Posterior cingulate gyrus (tissue), 11 donors: Measurements from ENCODE around the gene CNTNAP3.
A peak's percentile ranks its signal among the peaks of the same experiment; 100 is the strongest.
"Not testable (repeated sequence)": the region's sequence is repeated elsewhere in the genome, so short reads cannot be mapped to it uniquely, and the experiment has no call there.

Source experiments
- DNase-seq, 10 donors: peaks; one replicate each; pipeline versions ENCODE4 v3.0.0 to v3.0.0-alpha.2; 2020 to 2021; ENCODE audit warnings: mixed read lengths in 3 of 10
- intact Hi-C: fragments of 100-400 bp; cut with DNase I; formaldehyde crosslinking; loops from one replicate; pipeline ENCODE4 v1.15.1; 2023

Gene CNTNAP3

GRCh38 chr9:39078621-39079256 lies 209.2 kb downstream of the CNTNAP3 start:
- intact Hi-C loops, result not testable (repeated sequence)
- peak in 6 of 10 donors; percentile 22 to 89 (median 34) for DNase-seq

- DNase-seq, intact Hi-C loops: not testable (repeated sequence)
These were observed 214.4 kb downstream of the CNTNAP3 start for GRCh38 chr9:39073537-39073936.

GRCh38 chr9:39067683-39068082 lies 220.3 kb downstream of the CNTNAP3 start:
- intact Hi-C loops, DNase-seq: not testable (repeated sequence)

GRCh38 chr9:39062966-39063365 lies 225.0 kb downstream of the CNTNAP3 start:
- DNase-seq, intact Hi-C loops: not testable (repeated sequence)

DNA sequence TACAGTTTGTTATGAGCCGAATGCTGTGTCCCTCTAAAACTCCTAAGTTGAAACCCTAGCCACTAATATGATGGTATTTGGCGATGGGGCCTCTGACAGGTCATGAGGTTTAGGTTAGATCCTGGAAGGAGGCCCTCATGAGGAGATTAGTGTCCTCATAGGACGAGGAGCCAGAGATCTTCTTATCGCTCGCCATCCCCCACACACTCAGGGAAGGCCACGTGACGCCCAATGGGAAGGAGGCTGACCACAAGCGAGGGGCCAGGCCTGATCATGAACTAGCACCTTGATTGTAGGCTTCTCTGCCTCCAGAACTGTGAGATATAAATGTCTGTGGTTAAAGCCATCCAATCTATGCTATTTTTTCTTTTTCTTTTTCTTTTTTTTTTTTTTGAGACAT lies 233.5 kb downstream of the CNTNAP3 start:
- DNase-seq, intact Hi-C loops: not testable (repeated sequence)

- DNase-seq, intact Hi-C loops: not testable (repeated sequence)
These were observed 241.1 kb downstream of the CNTNAP3 start for GRCh38 chr9:39046833-39047232.

DNA sequence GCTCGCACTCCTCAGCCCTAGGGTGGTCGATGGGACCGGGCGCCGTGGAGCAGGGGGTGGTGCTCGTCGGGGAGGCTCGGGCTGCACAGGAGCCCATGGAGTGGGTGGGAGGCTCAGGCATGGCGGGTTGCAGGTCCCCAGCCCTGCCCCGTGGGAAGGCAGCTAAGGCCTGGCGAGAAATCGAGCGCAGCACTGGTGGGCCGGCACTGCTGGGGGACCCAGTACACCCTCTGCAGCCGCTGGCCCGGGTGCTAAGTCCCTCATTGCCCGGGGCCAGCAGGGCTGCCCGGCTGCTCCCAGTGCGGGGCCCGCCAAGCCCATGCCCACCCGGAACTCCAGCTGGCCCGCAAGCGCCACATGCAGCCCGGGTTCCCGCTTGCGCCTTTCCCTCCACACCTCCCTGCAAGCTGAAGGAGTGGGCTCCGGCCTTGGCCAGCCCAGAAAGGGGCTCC lies 245.6 kb downstream of the CNTNAP3 start:
- peak in 3 of 10 donors; percentile 74 to 87 (median 87) for DNase-seq
- intact Hi-C loops, result not testable (repeated sequence)

- peak in 1 of 10 donors; percentile 76 for DNase-seq
- intact Hi-C loops, result not testable (repeated sequence)
These were observed 246.2 kb downstream of the CNTNAP3 start for GRCh38 chr9:39041774-39042173.

GRCh38 chr9:39039148-39039547 lies 248.8 kb downstream of the CNTNAP3 start:
- intact Hi-C loops, DNase-seq: not testable (repeated sequence)

DNA sequence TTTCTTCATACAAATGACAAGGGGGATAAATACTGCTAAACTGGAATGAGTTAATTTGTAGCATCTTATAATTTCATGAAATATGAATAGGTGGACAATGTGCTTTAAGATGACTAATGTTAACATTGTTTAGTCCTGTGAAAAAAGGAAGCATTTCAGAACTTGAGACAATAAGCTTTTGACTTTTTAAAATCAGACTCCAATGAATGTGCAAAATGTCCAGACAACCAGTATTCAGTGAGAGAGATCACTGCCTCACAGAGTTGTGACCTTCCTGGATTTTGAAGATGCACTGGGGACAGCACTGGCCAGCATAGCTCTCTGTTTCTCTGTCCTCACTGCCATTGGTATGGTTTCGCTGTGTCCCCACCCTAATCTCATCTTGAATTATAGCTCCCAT lies 249.7 kb downstream of the CNTNAP3 start:
- DNase-seq, intact Hi-C loops: not testable (repeated sequence)

- DNase-seq, intact Hi-C loops: not testable (repeated sequence)
These were observed 254.1 kb downstream of the CNTNAP3 start for GRCh38 chr9:39033849-39034248.

DNA sequence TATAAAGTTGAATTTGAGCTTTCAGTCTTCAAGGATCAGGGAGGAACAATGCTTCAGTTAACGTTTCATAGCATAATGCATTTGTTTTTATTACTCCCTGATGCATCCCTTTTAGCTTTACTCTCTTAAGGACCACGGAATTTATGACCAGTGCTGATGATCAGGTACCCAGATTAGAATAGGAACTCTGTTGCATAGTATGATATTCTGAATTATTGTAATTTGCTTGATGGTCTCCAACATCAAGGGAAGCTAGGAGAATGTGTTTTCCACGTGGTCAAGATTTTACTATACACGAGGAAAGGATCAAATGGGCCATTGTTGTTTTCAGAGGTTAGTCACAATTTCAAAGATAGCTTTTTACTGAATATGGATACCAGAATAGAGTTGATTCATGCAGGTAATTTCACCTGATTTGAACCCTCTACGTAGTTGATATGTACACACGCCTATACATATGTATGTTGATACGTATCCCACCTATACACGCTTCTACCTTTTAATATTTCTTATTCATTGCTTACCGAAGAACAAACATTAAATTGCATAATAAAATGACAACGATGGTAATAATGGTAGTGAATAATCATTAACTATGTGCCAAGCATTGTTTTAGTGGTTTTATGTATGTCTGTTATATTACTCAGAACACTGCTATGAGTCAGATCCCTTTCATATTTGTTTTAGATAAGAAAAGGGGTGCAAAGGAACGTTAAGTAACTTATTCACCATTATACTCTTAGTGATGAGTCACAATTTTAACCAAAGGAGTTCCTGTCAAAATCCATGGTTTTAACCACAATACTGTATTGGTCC lies 257.6 kb downstream of the CNTNAP3 start:
- DNase-seq, intact Hi-C loops: not testable (repeated sequence)

- intact Hi-C loops, DNase-seq: not testable (repeated sequence)
These were observed 259.1 kb downstream of the CNTNAP3 start for GRCh38 chr9:39028855-39029254.

DNA sequence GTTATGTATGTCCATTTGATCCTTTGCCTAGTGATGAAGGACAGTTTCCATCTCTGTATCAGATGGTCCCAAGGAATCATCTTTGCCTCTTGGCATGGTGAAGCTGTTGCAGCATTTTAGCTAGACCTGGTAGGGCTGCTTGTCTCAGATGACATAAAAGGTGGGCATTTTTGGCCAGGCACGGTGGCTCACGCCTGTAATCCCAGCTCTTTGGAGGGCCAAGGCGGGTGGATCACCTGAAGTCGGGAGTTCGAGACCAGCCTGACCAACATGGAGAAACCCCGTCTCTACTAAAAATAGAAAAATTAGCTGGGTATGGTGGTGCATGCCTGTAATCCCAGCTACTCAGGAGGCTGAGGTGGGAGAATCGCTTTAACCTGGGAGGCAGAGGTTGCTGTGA lies 259.8 kb downstream of the CNTNAP3 start:
- intact Hi-C loops, result not testable (repeated sequence)
- peak in 1 of 10 donors; percentile 74 for DNase-seq

DNA sequence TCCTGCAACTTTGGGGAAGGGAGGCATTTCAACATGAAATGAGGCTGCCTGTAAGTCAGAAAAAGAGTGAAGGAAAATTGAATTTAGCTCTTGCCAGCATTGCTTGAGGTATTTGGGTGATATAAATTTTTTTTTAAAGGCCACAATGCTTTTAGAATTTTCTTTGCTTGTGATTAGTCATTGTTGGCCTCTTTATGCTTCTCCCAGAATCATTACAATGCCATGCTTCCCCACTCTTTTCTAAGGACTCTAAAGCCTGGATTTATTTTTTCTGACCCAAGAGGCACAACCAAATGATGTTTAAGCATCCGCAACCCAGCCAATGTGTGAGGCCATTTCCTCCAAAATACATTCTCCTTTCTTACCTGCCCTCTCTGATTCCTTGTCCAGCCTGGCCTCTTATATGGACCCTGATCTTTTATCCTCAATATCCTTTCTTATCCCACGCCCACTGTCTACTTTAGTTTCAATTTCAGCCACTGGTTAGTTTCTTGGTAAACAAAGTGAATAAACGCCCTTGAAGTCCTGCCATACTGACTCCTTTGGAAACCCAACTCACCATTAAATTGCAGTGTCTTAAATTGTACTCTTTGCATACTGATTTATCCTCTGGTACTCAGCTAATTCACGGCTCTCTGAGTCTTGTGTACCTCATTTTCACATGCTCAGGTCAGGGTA lies 261.9 kb downstream of the CNTNAP3 start:
- DNase-seq, intact Hi-C loops: not testable (repeated sequence)
